Measurements from ENCODE around the gene USP36.

Gene USP36

DNA sequence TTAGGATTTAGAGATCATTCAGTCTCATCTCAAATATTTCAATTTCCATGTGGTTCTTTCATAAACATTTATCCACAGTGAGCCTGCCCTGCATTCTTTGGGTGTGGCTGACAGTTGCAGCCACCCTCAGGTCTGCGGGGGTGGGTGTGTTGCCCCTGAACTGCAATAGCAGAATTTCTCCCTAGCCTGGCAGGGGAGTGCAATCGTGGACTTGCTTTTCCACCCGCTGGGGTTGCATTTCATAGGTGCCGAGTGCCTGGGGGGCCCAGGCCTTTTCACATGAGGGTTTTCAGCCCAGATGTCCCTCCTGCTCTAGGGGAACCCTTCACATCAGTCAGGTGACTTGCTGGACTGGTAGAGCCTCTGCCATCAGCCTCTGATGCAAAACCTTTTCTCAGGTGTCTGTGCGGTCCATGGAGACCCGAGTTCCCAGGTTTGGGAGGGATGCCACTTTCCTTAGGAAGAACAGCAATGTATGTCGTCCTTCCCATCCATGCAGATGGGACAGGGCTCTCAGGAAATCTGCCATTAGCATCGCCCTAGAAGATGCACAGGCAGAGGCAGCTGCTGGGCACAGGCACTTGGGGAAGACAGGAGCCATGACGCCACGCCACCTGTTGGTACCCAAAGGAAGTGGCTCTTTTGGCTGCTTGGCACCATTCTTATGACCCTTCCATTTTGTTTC lies 2.4 kb upstream of the USP36 start:
- DNase-seq, result peak in 1 of 10 donors; percentile 73

GRCh38 chr17:78840530-78840779 lies 159 bp downstream of the USP36 start:
- intact Hi-C loops (cut with DNase I), result loop anchor here (5.0 kb wide), 1 partner anchor 113 kb away; no protein-coding TSS in a partner anchor
- no peak for DNase-seq

More for the DNA sequence above, 2.4 kb upstream of the USP36 start:
- intact Hi-C loops (cut with DNase I), result loop anchor here (5.0 kb wide), 1 partner anchor 116 kb away; no protein-coding TSS in a partner anchor

DNA sequence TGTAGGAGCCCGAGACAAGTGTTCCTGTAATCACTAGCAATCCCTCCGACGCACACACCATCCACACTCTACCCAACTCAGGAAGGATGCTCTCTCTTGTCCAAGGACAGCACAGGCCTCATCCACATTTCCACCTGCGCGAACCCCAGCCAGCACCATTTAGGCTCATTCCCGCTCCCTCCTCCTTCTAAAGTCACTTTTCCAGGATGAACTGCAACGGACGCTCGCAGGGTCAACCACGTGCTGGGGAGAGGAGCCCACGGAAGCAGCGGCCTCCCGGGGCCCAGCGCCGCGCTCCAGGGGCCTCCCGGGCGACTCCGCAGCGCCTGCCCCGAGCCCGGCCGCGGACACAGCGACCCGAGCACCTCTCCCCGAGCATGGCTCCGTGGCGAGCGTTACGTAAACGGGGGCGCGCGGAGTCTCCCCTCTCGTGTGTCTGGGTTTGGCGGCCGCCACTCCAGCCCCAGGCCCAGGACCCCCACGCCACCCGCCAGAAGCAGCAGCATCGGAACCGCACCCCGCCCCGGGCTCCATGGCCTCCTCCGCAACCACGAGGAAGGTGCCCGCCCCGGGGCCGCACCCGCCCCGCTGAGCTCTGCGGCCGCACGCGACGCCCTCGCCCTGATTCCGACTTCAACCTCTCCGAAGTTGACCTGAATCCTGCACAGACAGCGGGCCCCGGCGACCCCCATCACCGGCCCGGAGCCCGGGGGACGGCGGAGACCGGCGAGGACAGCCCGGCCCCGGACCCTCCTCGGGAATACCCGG lies 668 bp downstream of the USP36 start:
- intact Hi-C loops (cut with DNase I), result loop anchor here (5.0 kb wide), 1 partner anchor 113 kb away; no protein-coding TSS in a partner anchor
- peak in 5 of 10 donors; percentile 19 to 88 (median 23) for DNase-seq

DNA sequence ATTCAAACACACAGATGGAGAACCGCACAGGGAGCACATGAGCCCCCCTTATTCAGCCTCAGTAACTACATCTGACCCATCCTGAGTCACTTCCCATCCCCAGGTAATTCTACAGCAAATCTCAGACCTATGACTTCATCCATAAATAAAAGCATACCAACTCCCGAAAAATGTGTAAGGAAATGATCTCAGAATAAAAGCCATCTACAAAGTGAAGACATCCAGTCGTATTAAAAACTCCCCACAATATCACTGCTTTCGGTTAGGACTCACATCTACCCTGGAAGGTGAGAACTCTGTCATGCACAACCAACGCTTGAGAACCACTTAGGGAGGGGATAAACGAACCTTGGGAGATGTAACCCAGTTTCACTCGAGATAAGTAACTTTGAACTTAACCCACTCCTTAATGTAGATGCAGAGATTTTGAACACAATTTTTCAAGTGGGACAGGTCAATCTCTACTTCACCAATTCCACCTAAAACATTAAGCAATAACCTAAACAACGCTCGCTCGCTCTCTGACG lies 1.3 kb downstream of the USP36 start:
- no peak for DNase-seq
- intact Hi-C loops (cut with DNase I), result no loop called here

GRCh38 chr17:78838574-78839005 lies 2.0 kb downstream of the USP36 start:
- intact Hi-C loops (cut with DNase I), result no loop called here
- DNase-seq, result peak in 2 of 10 donors; percentile 39 to 61

DNA sequence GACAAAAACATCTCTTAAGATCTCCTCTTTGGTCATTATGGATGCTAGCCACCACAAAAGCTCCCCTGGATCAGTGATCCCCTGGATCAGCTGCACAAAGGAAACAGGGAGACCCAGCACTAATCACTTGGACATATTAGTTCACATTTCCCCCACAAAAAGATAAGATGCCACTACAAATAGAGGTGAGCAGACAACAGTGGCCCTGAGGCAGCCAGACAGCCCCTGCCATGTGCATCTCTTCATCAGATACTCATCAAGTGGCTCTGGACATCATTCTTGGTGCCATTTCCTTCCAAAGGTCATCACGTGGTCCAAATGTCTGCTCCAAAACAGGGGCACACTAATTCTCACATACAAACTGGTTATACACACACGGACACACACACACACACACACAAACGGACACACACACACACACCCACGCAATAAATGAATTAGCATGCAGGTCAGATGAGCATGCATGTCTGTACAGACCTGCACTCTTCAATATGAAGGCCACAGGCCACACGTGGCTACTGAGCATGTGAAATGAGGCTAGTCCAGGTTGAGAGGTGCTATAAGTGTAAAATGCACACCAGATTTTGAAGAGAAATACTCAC lies 4.1 kb downstream of the USP36 start:
- DNase-seq, result peak in 1 of 10 donors; percentile 24
- intact Hi-C loops (cut with DNase I), result no loop called here

DNA sequence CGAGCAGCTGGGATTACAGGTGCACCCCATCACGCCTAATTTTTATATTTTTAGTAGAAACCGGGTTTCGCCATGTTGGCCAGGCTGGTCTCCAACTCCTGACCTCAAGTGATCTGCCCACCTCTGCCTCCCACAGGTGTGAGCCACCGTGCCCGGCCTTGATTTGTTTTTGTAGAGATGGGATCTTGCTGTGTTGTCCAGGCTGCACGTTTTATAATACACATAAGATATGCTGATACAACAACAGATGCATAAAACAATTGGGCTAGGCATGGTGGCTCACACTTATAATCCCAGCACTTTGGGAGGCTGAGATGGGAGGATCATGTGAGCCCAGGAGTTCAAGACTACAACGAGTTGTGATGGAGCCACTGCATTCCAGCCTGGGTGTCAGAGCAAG lies 6.0 kb downstream of the USP36 start:
- intact Hi-C loops (cut with DNase I), result no loop called here
- DNase-seq, result peak in 2 of 10 donors; percentile 2 to 38

DNA sequence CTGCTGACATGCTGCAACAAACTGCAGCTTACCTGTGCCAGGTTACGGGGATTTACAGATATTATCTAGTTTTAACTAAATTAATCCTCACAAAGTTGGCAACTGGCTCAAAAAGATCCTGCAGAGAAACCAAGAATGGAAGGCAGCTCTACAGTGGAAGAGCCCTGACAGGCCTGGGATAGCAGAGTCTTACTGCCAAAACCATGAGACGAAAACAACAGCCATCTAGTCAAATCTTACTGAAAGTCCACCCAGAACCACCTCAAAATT lies 8.1 kb downstream of the USP36 start:
- intact Hi-C loops (cut with DNase I), result no loop called here
- DNase-seq, result no peak

DNA sequence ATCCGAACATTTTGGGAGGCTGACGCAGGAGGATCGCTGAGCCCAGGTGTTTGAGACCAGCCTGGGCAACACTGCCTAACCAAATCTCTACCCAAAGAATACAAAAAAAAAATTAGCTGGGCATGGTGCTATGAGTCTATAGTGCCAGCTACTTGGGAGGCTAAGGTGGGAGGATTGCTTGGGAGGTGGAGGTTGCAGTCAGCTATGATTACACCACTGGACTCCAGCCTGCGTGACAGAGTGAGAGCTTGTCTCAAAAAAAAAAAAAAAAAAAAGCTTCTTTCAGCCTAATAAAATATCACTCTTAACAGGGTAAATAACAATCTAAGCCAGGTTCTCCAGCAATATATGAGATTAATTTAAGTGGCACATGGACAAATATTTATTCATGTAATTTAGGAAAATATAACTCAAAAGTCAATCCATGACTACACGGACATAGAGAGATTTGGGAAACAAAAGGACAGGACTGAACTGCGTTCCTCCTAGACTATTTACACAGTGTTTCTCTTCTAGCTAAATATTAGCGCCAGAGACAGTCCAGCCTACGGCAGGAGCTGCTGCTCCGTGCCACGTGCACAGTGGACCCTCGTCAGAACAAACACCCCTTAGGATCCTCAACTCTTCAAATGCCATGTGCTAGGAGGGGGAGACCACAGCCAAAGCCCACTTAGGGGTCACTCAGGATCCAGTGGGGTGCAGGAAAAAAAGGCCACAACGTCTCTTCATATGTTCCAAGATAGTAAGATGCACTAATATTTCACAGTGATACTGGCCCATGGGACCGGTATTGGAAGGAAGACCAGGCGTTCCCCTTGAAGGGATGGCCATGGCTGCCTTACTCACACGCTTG lies 8.7 kb downstream of the USP36 start:
- DNase-seq, result peak in 1 of 10 donors; percentile 19
- intact Hi-C loops (cut with DNase I), result no loop called here

GRCh38 chr17:78829477-78829876 lies 11.1 kb downstream of the USP36 start:
- intact Hi-C loops (cut with DNase I), result no loop called here
- DNase-seq, result peak in 1 of 10 donors; percentile 2

- peak in 1 of 10 donors; percentile 63 for DNase-seq
Observed at GRCh38 chr17:78828470-78829185, 12.0 kb downstream of the USP36 start.

DNA sequence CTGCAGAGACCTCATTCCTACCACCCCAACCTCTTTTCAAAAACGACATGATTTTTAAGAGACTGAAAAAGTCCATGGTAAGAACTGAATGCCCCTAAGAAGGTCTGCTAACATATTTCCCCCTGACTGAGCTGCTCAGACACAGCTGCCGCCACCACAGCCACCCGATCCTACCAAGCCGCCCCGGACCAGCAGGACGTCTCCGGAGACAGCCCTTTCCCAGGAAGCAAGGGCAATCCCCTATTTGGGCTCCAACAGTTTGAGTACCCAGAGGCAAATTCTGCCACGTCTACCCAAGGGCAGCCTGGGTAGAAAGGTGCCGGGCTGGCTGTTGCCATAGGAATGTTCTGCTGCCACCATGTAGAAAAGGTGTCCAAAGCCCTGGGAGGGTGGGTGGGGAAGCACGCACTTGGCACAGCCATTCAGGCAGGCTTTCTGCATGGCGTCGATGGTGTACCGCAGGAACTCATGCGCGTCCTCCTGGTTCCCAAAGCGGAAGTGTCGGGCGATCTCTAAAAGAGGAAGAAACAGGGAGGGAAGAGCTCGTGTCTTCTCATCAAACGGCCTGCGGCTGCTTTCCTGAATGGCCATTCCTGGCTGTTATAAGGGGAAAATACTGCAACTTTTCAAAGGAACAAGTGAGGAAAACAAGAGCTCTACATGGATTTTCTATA lies 13.6 kb downstream of the USP36 start:
- intact Hi-C loops (cut with DNase I), result no loop called here
- DNase-seq, result peak in 2 of 10 donors; percentile 28 to 84

More at GRCh38 chr17:78828470-78829185, 12.0 kb downstream of the USP36 start:
- intact Hi-C loops (cut with DNase I), result no loop called here

- no peak for DNase-seq
- intact Hi-C loops (cut with DNase I), result no loop called here
Observed at GRCh38 chr17:78826421-78826820, 14.2 kb downstream of the USP36 start.

- intact Hi-C loops (cut with DNase I), result no loop called here
- peak in 1 of 10 donors; percentile 47 for DNase-seq
Observed at GRCh38 chr17:78825696-78826095, 14.9 kb downstream of the USP36 start.

GRCh38 chr17:78824240-78824639 lies 16.4 kb downstream of the USP36 start:
- DNase-seq, result peak in 1 of 10 donors; percentile 43
- intact Hi-C loops (cut with DNase I), result no loop called here

- peak in 1 of 10 donors; percentile 52 for DNase-seq
- intact Hi-C loops (cut with DNase I), result no loop called here
Observed at GRCh38 chr17:78823282-78824046, 17.1 kb downstream of the USP36 start.

GRCh38 chr17:78822552-78822951 lies 18.1 kb downstream of the USP36 start:
- intact Hi-C loops (cut with DNase I), result no loop called here
- DNase-seq, result peak; percentile 35 to 94 (median 67)

DNA sequence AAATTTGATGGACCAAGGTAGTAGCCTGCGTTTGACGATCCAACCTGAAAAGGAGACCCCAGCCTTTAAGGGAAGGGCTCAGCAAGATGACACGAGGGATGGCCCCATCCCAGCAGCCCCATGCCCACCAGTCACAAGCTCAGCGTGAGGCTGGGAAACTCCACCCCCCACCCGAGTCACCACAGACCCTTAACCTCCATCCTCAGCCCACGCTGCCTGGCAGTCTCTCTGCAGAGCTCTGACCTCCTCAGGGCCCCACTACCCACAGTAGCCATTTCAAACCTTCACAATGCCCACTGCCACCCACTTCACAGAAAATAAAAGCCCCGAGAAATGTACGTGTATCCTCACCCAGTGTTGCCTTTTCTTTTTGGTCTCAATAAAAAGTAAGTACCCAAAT lies 18.7 kb downstream of the USP36 start:
- intact Hi-C loops (cut with DNase I), result no loop called here
- peak in 1 of 10 donors; percentile 42 for DNase-seq
